ENCODE data around the gene CYP8B1.
A peak's percentile ranks its signal among the peaks of the same experiment; 100 is the strongest.

The CYP8B1 gene

DNA sequence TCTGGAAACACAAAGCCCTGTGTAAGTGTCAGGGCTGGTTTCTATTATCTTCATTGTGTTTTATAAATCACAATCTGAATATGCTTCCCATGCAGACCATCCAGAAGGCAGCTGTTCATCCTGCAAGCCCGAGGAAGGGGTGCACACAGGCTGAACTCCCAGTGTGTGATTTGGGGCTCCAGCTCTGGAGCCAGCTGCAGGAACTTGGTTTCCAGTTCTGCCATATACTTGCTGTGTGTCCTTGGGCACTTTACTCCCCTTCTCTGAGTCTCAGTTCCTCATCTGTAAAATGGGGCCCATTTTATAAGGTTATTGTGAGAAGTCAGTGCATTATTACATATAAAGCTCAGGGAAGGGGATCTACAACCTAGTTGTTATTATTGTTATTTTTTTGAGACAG, 22.6 kb downstream of the CYP8B1 start:
- no peak for DNase-seq (ENCODE audit: low read depth in 2 of 2)

DNA sequence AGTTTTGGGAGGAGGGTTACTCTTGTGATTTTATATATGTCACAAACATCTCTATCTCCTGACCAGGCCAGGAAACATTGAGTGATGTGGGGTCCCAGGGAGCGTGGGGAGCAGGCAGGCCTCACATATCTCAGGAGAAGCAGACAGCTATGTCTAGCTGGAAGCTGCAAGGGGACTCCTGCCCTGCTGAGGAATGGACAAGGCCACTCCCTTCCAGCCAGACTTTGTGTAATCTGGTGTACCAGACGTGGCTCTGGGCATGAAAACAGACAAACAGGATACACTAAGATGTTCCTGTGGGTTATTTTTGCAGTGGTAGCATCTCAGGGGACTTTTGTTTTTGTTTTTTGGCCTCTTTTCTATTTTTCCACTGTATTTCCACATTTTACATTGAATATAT, 23.2 kb downstream of the CYP8B1 start:
- DNase-seq (ENCODE audit: low read depth in 2 of 2): no peak

DNA sequence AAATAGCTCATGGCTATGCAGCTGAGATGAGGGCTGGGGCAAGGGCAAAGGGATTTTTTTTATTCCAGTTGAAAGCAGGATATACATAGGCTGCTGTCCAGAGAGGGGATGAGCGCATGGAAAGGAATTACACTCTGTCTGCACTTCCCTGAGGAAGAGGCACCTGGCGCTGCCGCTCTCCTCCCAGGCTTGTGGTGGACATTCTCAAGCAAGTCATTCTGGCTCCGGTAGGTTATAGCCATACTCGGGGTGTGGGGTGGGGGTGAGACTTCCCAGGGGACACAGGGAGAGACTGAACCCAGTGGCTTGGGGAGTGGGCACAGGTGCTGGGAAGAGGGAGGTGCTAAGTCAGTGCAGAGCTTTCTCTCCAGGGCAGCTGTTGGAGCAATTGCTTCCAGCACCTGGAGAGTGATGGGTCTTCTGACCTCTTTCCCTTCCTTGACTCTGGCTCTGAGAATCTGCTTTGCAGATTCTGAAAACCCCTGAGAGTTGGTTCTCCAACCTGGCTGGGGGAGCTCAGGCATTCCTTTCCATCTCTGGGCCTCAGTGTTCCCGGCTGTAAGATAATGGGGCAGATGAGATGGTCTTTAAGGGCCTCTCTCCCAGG, 24.3 kb downstream of the CYP8B1 start:
- DNase-seq (ENCODE audit: low read depth in 2 of 2): no peak

DNA sequence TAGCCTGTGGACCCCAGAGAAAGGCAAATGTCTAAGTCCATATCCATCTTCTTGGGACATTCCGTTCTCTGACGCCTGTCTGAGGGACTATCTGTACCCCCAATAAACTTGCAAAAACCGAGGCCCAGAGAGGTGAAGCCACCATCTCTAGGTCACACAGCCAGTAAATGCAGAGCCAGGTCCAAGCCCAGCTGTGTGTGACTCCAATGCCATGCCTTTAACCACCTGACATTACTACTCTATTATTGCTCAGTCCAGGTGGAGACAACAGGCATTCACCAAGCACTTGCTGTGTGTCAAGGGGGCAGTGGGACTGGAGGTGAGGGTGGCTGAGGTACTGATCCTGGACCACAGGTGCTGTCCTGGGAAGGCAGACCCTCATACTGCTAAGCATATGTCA, 25.4 kb downstream of the CYP8B1 start:
- no peak for DNase-seq (ENCODE audit: low read depth in 2 of 2)

DNA sequence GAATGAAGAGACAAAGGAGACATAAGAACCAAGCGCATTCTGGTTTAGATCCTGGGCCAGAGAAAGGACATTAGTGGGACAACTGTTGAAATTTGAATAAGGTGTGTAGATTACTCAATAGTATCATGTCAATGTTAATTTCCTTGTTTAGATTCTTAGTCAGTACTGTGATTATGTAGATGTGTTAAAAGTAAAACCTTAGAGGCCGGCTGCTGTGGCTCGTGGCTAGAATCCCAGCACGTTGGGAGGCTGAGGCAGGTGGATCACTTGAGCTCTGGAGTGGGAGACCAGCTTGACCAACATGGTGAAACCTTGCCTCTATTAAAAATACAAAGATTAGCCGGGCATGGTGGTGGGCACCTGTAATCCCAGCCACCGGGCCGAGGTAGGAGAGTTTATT, 26.7 kb downstream of the CYP8B1 start:
- DNase-seq (ENCODE audit: low read depth in 2 of 2): no peak

DNA sequence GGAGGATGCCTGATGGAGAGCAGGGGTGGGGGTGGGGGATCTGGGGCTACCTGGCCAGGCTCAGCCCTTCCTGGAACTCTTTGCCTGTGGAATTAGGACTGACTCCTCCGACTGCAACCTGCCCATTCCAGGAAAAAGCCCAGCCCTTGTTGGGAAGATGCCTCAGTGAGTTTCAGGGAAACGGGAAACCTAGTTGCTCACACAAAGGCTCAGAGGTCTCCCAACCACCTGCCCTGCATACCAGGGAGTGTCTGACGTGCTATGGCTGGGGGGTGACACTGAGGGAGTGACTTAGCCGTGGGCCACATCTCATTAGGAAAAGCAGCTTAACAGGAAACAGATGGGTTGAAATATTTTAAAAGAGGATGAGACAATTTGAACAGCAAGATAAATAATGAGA, 27.9 kb downstream of the CYP8B1 start:
- no peak for DNase-seq (ENCODE audit: low read depth in 2 of 2)

DNA sequence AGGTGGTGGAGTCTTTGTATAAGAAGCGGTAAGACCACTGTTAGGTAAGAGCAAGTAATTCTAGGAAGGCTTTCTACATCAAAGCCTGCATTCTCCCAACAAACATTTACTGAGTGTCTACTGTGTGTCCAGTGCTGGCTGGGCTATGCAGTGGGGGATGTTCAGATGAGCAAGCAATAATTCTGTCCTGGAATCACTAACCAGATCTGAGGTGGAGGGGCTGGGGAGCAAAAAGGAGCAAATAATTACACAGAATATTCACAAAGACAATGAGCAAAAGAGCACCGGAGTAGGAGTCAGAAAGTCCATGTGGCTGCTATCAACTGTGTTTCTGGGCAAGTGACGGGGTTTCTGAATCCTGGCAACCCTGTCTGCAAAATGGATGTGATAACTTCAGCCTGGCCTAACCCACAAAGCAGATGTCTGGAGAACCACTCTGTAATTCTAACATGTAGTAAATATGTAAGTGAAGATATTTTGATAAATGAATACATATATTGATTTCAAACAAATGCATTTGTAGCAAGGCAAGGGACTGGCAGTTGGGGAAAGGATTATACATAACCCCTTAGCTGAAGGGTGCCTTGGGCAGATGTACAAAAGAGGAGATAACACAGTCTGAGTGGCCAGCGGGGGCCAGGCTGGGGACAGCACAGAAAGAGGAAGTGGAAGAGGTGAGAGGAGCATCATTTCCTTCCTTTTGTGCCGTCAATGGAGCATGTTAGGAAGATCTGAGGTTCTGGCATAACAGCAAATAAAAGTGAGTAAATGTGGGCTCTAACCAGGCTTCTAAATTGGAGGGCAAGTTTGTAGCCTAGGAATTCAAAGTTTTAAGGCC, 28.8 kb downstream of the CYP8B1 start:
- no peak for DNase-seq (ENCODE audit: low read depth in 2 of 2)

DNA sequence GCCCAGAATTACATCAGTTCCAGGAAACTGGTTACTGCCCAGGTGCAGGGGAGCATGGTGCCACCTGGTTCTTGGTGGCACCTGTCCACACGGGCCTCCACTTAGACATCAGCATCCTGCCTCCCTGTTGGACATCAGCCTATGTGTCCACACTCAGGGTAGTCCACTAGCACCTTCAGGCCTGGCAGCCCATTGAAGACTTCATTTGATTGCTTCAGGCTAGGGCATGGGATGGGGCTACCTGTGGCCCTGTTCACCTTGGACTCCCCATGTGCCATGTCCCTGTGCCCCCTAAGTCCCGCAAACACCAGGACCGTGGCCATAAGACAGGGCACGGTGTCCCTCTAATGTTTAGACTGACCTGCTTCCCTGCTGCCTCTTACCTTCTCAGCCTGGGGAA, 30.9 kb downstream of the CYP8B1 start:
- DNase-seq (ENCODE audit: low read depth in 2 of 2): no peak

DNA sequence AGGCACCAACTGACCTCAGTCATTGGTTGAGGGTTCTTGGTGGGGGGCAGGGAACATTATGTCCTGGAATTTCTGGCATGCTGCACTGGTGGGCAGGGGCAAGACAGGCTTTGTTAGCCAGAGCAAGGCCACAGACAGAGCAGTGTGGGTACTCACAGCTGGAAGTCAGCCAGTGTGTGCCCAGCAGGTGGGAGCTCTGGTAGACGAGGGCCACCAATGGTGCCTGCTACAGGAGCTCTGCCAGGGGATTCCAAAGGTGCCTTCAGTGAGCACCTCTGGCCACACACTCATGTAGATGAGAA, 31.3 kb downstream of the CYP8B1 start:
- DNase-seq (ENCODE audit: low read depth in 2 of 2): no peak

DNA sequence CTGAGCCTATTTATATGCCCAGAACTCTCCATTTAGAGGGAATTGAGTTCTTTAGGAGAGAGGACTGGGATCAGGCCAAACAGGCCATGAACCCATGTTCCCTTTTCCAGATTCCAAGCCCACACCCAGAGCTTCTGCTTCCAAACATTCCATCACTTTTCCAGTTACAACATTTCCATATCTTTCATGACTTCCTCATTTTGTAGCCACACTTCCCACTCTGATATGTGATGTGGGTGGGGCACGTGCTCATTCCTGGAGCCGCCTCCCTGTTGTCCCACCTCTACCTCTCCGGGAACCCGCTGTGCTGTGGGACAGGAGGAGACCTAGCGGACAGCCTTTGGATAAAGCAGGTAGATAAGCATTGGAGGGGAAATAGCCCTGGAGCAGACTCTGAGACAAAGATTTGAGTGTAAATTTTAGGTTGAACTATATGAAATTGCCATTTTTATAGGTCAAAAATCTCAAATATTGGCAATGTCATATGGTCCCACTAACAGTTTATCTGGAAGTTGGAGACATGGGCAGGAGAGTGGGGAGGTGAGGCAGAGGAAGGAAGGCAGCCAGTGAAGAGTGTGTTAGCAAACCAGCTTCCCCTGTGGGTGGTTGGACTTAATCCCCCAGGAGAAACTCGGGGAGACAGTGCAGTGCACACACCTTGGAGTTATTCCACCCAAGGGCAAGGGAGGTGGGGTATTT, 31.8 kb downstream of the CYP8B1 start:
- DNase-seq (ENCODE audit: low read depth in 2 of 2): no peak

DNA sequence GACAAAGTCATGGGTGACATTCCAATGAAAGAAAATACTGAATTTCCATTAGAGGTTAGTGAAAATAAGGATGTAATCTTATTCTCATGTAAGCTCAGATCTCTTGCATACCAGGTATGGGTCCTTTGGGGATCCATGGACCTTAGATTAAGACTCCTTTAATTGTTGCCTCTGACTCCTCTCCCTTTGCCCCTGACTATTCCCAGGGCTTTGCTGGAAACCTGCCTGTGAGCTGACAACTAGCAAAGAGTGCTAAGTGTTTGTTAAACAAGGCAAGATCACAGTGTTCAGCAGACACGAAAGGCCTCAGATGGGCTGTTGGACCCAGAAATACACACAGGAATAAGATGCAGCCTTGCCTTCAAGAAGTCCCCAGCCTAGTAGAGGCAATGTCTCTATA, 34.3 kb downstream of the CYP8B1 start:
- no peak for DNase-seq (ENCODE audit: low read depth in 2 of 2)

DNA sequence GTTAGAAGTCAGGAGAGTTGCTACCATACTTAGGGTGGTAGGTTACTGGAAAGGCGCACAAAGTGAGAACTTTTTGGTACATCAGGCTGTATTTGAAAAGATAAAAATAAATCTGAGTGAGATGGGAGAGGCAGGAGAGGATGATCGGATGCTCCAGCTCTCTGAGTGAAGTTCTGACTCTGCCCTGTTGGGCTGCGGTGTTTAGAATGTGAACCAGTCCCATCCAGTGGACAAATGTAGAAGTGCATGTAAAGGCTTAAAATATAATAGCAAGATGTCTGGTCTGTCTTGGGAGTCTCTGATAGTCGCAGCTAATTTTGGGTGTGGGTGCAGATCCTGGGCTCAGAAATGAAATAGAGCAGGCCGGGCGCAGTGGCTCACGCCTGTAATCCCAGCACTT, 36.1 kb downstream of the CYP8B1 start:
- DNase-seq (ENCODE audit: low read depth in 2 of 2): no peak

DNA sequence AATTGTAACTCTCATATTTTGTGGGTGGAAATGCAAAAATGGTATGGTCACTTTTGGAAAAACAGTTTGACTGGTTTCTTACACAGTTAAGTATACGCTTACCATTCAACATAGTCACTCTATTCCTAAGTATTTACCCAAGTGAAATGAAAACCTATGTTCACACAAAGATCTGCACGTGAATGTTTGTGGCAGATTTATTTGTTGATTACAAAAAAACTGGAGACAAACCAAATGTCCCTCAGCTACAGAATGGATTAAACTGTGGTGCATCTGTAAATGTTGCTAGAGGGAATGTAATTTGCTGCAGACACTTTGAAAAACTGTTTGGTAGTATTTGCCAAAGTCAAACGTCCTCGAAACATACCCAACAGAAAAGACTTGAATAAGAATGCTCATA, 37.1 kb downstream of the CYP8B1 start:
- no peak for DNase-seq (ENCODE audit: low read depth in 2 of 2)

DNA sequence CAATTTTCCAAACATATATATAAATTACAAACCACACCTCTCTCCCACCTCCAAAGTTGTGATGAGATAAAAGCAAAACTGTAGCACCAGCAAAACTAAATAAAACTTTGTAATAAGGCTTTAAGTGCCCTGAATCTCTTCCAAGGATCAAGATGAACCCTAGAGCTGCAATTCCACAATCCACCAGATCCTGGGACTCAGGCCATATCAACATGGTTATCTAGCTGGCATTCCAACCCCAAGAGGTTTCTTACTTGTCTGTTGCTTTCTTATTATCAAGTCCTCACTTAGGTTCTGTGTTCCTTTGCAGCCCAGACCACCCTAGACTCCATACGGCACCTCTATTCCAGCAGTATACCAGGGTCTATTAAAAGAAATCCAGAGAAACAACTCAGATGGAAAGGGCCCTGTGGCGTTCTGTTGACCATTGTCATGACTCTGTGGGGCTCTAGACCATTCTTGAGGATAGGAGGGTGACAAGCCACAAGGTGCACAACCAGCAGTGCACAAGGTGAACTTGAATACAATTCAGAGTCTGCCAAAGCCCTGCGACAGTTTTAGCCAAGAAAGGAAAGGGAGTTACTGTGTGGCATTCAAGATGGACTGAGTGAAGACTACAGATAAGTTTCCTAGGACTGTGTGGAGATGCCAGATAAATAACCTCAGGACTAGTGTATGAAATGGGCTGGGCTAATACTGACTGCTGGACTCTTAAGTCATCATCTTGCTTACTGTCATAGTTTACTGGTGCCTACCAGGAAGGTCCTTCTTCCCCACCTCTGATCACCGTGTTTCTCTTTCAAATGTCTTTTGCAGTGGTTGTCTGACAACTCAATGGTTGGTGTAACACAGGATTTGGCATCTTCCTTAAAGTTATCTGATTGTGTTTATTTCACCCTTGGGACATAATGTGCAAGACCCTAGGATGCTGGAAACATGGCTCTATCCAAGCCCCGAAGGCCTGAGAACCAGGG, 39.2 kb downstream of the CYP8B1 start:
- DNase-seq (ENCODE audit: low read depth in 2 of 2): no peak

DNA sequence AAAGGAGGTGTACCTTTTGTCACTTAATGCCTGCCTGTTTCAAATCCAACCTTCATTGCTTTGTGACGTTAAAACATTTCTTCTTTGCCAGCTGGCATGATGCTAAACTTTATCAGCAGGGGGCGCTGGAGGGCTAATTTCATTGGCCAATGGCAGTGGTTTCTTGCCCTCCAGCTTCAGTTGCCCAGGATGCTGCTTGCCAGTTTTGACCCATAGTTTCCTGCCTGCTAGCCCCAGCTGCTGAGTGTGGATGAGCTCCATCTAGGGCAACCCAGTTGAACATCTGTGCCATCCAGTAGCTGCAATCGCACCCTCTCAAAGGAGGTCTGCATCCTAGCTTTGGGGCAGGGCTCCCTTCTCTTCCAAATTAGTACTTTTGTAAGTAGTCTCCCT, 44.4 kb downstream of the CYP8B1 start:
- DNase-seq (ENCODE audit: low read depth in 2 of 2): peak; percentile 74 to 81

DNA sequence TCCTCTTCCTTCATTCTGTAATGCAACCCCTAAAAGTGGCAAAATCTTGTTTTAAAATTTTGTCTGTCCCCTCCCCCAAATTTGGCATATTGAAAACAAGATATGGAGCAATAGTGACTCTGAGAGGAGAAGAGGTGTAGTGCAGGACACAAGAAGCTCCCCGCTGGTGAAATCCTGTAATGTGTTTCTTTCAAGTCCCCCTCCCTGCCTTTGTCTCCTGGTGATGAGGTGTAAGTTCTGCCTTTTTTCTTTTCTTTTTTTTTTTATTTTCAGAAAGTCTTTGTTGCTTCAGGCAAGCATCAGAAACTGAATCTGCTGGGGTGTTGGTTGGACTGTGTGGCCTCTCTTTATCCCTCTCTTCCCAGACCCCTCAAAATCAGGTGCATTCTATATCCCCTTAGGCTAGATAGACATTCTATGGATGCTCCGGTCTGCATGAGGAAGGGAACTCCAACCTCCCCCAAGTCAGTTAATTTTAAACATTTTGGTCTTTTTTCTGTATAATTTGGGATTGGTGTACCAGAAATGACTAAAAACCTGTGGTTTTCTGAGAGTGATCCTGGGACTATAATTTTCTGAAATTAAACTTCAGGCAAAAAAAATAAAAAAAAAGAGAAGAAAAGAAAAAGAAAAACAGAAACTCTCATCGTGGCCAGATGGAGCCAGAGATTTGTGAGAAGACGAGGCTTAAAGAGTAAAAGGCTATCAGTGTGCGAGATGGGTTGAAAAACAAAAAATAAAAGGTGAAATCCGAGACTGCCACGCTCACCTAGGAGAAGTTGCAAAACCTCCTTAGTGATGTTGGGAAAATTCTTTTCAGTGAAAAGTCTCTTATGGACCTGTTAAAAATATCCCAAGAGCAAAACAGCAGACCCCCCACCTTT, 45.0 kb downstream of the CYP8B1 start:
- no peak for DNase-seq (ENCODE audit: low read depth in 2 of 2)

DNA sequence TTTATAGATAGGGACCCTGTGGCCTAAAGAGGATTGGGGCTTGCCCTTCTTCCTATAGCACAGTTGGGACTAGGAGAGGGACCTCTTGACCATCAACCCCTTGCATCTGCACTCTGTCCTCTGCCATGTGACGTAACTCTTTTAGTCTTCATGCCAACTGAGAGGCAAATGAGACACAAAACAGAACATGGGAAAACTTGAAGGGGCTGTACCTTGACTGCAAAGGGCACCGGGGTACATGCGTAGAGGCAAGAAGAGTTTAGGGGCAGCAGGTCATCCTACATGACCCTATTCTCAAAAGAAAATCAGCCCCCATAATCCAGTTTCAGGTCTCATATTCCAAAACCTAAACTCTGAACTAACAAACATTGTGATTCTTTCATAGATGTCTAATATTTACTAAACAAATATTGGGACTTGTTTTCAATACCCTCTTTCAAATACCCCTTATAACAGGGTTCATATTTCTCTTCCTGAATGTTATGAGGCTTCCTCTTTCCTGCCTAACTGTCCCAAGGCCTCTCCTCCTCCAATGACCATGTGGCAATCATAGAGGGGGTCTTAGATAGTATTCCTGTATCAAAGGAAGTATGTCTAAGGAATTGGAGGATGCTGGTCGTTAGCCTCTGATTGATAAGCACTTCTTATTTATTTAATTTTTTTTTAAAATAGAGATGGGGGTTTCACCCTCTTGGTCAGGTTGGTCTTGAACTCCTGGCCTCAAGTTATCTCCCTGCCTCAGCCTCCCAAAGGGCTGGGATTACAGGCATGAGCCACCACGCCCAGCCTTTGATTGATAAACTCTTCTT, 45.8 kb downstream of the CYP8B1 start:
- no peak for DNase-seq (ENCODE audit: low read depth in 2 of 2)

DNA sequence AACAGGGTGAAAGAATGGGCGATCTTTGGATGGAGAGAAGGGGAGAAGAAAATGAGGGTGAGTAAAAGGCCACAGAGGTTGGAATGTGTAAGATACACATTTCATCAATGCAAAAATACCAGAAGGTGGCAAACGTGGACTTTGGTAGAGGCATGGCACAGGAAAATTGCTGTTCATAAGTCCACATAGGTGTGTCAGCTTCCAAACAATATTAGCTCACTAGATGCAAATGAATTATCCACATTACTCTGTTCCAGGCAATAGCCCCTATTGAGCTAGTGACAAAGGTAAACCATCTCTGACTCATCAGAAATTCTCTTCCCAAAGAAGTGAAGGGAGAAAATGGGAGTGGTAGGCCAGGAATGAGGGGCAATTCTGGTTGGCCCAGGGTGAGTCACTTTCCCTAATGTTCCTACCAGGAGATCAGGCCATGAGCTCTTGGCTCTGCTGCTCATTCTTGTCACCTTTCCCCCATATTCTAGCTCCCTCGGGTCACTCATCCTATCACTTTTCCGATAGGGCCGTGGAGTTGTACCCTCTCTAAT, 46.5 kb downstream of the CYP8B1 start:
- no peak for DNase-seq (ENCODE audit: low read depth in 2 of 2)

DNA sequence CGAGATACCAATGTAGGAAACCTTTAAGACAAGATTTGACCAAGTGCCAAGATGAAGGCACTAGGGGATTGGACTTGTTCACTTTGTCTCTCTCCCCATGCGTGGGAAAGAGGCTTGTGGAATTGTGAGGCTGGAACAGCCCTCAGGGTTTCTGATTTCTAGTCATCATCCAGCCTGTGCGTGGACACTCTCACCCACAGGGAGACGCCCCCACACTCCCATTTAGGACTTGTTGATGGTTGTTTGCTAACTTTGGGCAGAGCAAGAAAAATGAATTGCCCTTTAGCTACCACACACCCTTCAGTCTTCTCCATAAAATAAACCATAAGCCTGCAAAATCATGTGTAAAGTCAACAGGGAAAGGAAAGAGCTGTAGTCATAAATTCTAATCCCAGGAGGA, 48.0 kb downstream of the CYP8B1 start:
- DNase-seq (ENCODE audit: low read depth in 2 of 2): no peak

DNA sequence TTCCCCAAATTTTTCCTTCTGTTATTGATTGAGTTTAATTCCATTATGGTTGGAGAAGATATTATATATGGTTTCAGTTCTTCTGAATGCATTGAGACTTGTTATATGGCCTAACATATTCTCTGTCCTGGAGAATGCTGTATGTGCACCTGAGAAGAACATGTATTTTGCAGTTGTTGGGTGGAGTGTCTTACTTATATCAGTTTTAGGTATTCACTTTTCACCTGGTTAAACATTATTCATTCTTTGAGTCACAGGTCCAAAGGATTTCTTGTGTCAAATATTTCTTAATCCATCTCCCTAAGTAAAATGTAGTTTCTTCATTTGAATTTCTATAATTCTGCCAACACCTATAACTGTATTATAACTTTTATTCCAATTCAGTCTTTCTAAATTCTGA, 48.7 kb downstream of the CYP8B1 start:
- DNase-seq (ENCODE audit: low read depth in 2 of 2): no peak
